Measurements from ENCODE around the gene CPNE9.

DNA sequence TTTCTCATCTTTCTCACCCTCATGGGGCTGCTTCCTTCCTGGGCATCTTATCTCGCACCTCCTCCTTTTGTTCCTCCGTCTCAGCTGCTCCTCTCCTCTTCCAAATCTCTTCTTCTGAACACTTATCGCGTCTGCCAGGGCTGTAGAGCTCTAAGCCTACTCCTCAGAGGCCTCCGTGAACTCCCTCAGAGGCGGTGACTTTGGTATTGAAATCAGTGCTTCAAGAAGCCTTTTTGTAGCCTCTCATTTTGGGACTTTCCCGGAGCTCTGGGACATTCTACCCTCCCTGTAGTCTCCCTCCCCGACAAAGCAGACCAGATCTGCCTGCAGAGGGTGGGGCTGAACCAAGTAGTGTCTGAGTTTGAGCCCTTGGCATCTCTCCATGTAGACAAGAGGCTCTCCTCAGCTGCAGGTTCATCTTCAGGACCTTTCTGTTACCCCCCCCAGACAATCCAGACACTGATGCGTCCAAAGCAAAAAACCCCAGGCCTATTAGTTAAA, 17.5 kb upstream of the CPNE9 start:
- TF ChIP-seq CTCF (IDR thresholded peaks at IDR 0.05; ENCODE audit: low read length) (no peak), EZH2 (IDR thresholded peaks at IDR 0.05; ENCODE audit: borderline replicate concordance, low read length) (no peak)
